ENCODE data around the gene RPL12. TPM values are rescaled to one million over a fixed set of nuclear protein-coding genes. Genes with fewer than 3 reads are reported as not detected.

The RPL12 gene
- total and polyA plus RNA-seq, 8 donors: 746 to 2,729 (median 1,122) TPM

GRCh38 chr9:127497656-127498290 lies 46.6 kb upstream of the RPL12 start:
- Histone ChIP-seq H3K4me1 (peaks cover 11 to 16% (median 14%) of the 10 kb centered on the region in 3 donors), H3K36me3 (peaks cover 0 to 13% (median 2%) of the 10 kb centered on the region in 3 donors), H3K27ac (no peak overlapping the region), H3K27me3 (no peaks in the 10 kb centered on the region), H3K9me3 (no peaks in the 10 kb centered on the region), H3K4me3 (no peak overlapping the region)
- no peak for ATAC-seq
- FAIRE-seq: no peak
- intact Hi-C loops (cut with DNase I): loop anchor here in 2 of 3 donors (10.0 kb wide), 1 partner anchor 237 kb away; the partner anchor contains the start of gene TOR2A (in 2 of the 2)
- 91 to 94% methylated on average over 13 of the region's 13 CpGs for WGBS, 2 donors
- no peak for TF ChIP-seq CTCF (IDR thresholded peaks at IDR 0.05)
- DNase-seq: peak in 1 of 6 donors; percentile 65

GRCh38 chr9:127496974-127497373 lies 45.8 kb upstream of the RPL12 start:
- peaks cover 11 to 16% (median 14%) of the 10 kb centered on the region in 3 donors for H3K4me1 ChIP-seq
- WGBS, 2 donors: 90 to 92% methylated on average over 12 of the region's 12 CpGs
- no peak overlapping the region for H3K27ac ChIP-seq
- ATAC-seq (no peak), DNase-seq (peak in 1 of 6 donors; percentile 67), FAIRE-seq (no peak)
- H3K4me3 ChIP-seq: no peak overlapping the region
- no peaks in the 10 kb centered on the region for H3K9me3 ChIP-seq
- H3K27me3 ChIP-seq: no peaks in the 10 kb centered on the region
- TF ChIP-seq CTCF (IDR thresholded peaks at IDR 0.05): no peak
- intact Hi-C loops (cut with DNase I): loop anchor here in 2 of 3 donors (10.0 kb wide), 1 partner anchor 238 kb away; the partner anchor contains the start of gene TOR2A (in 2 of the 2)
- H3K36me3 ChIP-seq: peaks cover 0 to 13% (median 0%) of the 10 kb centered on the region in 3 donors

GRCh38 chr9:127495884-127496555 lies 44.8 kb upstream of the RPL12 start:
- H3K9me3 ChIP-seq: no peaks in the 10 kb centered on the region
- no peaks in the 10 kb centered on the region for H3K27me3 ChIP-seq
- H3K4me1 ChIP-seq: peaks cover 11 to 16% (median 14%) of the 10 kb centered on the region in 3 donors
- DNase-seq: peak in 1 of 6 donors; percentile 61
- H3K36me3 ChIP-seq: peaks cover 0 to 5% (median 0%) of the 10 kb centered on the region in 3 donors
- WGBS, 2 donors: 85% methylated on average over 14 of the region's 14 CpGs
- intact Hi-C loops (cut with DNase I): loop anchor here in 2 of 3 donors (10.0 kb wide), 1 partner anchor 239 kb away; the partner anchor contains the start of gene TOR2A (in 2 of the 2)
- TF ChIP-seq CTCF (IDR thresholded peaks at IDR 0.05): no peak
- FAIRE-seq: no peak
- H3K27ac ChIP-seq: peak overlapping the region in 2 of 4 donors; percentile 47 to 76
- peak in 2 of 4 donors; percentile 2 to 4 for ATAC-seq
- no peak overlapping the region for H3K4me3 ChIP-seq

- H3K4me3 ChIP-seq: no peak overlapping the region
- DNase-seq: peak in 2 of 6 donors; percentile 20 to 45
- H3K9me3 ChIP-seq: no peaks in the 10 kb centered on the region
- no peak for FAIRE-seq
- H3K27me3 ChIP-seq: no peaks in the 10 kb centered on the region
- peaks cover 11 to 16% (median 14%) of the 10 kb centered on the region in 3 donors for H3K4me1 ChIP-seq
- peaks cover 0 to 5% (median 5%) of the 10 kb centered on the region in 3 donors for H3K36me3 ChIP-seq
- ATAC-seq: peak; percentile 31 to 67 (median 56)
- WGBS, 2 donors: 29 to 31% methylated on average over 9 of the region's 9 CpGs
- no peak for TF ChIP-seq CTCF (IDR thresholded peaks at IDR 0.05)
- H3K27ac ChIP-seq: peak overlapping the region in 3 of 4 donors; percentile 17 to 76 (median 53)
- intact Hi-C loops (cut with DNase I): loop anchor here in 2 of 3 donors (10.0 kb wide), 1 partner anchor 240 kb away; the partner anchor contains the start of gene TOR2A (in 2 of the 2)
Measured at GRCh38 chr9:127494304-127494702, 43.1 kb upstream of the RPL12 start.

Measured in pancreas (tissue), 10 donors.